NB4 (cell line): Measurements from ENCODE around the gene EFL1.

ENCODE experiments used
- CTCF ChIP-seq: IDR thresholded peaks from one replicate; pipeline ENCODE4 v1.5.1; 2012; ENCODE audit warnings: low read depth, low read length
- MAX ChIP-seq: IDR thresholded peaks from 2 replicates; pipeline ENCODE4 v1.6.1; 2011; ENCODE audit warnings: low read depth, low read length
- MYC ChIP-seq: IDR thresholded peaks from 2 replicates; pipeline ENCODE4 v1.6.1; 2011; ENCODE audit warnings: low read depth, low read length
- POLR2A ChIP-seq: IDR thresholded peaks from 2 replicates; pipeline ENCODE4 v1.6.1; 2011; ENCODE audit warnings: mild to moderate bottlenecking; ENCODE audit not compliant: insufficient read length; ENCODE audit errors: extremely low read depth

GRCh38 chr15:82126346-82126745 lies 136.2 kb downstream of the EFL1 start:
- no peak for TF ChIP-seq CTCF
- TF ChIP-seq MAX = no peak
- TF ChIP-seq POLR2A = no peak
- no peak for TF ChIP-seq MYC
